HG02798 (cell line): Measurements from ENCODE around the gene NDUFC2.
"Not testable (repeated sequence)": the region's sequence is repeated elsewhere in the genome, so short reads cannot be mapped to it uniquely, and the experiment has no call there.

Experiments used
- ATAC-seq: cut with Tn5 transposase; IDR thresholded peaks from one replicate; pipeline ENCODE4 v1.9.1; 2021; ENCODE audit warnings: mild to moderate bottlenecking; ENCODE audit not compliant: unreplicated experiment, poor library complexity

NDUFC2 gene

DNA sequence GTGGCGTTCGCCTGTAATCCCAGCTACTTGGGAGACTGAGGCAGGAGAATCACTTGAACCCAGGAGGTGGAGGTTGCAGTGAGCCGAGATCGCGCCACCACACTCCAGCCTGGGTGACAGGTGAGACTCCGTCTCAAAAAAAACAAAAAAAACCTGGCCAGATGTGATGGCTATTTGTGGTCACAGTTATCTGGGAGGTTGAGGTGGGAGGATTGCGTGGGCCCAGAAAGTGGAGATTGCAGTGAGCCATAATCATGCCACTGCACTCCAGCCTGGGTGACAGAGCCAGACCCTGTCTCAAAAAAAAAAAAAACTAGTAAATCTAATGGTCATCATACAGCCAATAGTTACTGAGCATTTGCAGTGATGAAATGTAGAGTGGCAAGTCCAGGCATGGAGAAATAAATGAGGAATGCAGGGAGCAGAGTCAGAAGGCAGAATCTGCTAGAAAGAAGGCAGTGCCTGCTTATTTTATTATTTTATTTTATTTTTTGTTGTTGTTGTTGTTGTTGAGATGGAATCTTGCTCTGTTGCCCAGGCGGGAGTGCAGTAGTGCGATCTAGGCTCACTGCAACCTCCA is 19.8 kb downstream of the NDUFC2 start:
- ATAC-seq: not testable (repeated sequence)

DNA sequence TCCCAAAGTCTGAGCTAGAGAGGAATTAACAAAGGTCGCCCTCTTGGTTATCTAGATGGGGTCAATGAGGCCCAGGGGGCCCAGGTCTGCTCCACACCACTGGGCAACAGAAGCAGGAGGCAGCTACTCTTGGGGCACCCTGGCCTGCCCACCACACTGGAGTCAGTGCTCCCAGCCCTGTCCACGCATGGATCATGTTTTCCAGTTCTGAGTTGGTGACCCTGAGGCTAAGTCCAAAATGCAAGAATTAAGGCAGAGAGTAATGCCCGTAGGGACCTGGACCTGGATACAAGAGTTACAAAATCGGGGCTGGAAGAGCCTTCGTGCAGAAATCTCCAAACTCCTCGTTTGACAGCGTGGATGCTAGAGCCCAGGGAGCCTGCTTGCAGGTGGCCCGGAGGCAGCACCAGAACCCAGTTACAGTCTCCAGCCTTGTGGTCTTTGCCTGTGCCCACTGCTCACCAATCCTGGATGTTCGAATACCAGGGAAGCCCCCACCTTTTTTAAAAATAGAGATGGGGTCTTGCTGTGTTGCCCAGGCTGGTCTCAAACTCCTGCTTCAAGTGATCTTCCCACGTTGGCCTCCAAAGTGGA is 22.1 kb downstream of the NDUFC2 start:
- no peak for ATAC-seq

- no peak for ATAC-seq
Measured at GRCh38 chr11:78056093-78056492, 23.6 kb downstream of the NDUFC2 start.

GRCh38 chr11:78054971-78055370 is 24.7 kb downstream of the NDUFC2 start:
- ATAC-seq: no peak

DNA sequence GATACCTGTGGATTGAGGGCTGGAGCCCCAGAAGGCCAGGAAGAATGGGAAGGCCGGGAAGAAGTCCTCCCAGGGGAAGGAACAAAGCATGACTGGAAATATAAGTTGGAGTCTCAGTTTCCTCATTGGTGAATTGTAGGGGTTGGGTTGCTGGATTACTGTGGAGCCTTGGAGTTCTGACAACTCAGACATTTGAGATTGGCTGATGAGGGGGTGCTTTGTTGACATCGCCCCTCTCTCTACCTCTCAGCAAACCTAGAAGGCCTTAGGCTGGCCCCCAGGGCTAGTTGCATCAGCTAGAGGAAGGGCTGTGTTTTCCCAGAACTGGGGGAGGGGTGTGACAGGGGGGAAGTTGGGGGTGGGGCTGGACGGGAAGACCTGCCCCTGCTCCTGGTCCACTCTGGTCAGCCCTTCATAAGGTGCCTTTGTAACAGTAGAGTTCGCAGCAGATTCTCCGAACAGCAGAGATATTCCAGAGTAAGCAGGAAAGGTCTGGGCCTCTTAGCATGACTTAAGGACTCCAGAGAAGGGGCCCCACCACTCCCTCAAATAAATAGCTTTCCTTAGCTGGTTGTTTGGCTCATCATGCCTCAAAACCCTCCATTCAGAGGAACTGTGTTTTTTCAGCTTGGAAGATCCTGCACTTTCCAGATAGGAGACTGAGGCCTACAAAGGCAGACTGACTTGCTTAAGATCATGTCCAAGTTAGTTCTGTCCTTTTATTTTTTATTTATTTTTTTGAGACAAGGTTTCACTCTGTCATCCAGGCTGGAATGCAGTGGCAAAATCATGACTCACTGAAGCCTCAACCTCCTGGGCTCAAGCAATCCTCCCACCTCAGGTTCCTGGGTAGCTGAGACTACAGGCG is 28.5 kb downstream of the NDUFC2 start:
- no peak for ATAC-seq

DNA sequence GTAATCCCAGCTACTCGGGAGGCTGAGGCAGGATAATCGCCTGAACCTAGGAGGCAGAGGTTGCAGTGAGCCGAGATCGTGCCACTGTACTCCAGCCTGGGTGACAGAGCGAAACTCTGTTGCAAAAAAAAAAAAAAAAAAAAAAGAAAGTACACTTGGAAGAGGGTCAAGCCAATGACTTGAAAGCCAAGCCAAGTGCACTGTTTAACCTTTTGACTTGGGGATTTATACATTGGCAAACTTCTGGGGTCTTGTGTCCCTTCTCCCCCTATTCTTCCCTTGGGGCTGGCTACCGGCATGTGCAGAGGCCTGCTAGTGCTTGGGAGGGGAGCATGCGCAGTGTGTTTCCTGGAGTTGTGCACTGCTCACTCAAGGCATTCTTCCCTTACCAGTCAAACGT is 30.3 kb downstream of the NDUFC2 start:
- ATAC-seq: no peak

DNA sequence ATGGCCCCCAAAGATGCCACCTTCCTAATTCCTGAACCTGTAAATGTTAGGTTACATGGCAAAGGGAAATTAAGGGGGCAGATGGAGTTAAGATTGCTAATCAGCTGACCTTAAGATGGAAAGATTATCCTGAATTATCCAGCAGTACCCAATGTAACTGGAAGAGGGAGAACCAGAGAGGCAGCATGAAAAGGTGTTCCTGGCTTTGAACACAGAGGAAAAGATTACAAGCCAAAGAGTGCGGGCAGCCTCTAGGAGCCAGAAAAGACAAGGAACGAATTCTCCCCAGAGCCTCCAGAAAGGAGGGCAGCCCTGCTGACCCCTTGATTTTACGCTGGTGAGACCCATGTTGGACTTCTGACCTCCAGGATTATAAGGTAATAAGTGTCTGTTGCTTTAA is 31.1 kb downstream of the NDUFC2 start:
- no peak for ATAC-seq

- peak; percentile 9 for ATAC-seq
Measured at GRCh38 chr11:78046486-78046854, 33.2 kb downstream of the NDUFC2 start.

DNA sequence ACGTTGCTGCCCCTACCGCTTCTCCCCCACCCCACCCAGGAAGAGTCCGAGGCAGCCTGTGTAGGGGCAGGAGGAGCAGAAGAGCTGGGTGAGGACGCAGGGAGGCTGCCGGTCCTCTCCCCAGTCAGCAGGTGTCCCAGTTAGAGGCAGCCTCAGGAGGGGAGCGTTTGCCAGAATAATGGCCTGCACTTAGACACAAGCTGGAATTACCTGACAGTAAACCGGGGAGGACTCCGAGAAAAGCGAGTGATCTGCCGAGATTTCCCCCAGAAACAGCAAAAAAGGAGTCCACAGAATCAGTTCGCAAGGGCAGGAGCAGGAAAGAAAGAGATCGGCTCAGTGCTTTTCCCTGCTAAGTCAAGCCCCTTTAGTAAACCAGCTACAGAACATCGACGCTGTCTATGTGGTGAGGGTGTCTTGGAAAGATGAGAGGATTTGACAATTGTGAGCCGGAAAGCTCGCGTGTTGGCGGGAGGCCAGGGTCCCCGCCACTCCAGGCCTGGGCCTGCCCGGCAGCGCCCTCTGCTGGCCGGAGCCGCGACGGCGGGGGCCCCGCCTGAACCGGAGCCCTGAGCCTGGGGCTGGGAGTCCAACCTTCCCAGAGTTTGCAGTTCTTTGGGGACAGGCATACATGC is 33.7 kb downstream of the NDUFC2 start:
- ATAC-seq: peak; percentile 76

DNA sequence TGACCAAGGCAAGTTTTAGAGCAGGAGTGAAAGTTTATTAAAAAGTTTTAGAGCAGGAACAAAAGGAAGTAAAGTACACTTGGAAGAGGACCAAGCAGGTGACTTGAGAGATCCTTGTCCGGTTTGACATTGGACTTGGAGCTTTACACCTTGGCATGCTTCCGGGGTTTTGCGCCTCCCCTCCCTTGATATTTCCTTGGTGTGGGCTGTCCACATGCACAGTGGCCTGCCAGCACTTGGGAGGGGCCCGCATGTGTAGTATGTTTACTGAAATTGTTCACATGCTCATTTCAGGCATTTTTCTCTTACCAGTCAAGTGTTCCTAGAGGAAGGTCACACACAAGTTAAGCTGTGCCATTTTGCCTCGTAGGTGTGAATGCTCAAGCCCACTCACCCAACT is 35.0 kb downstream of the NDUFC2 start:
- no peak for ATAC-seq

- no peak for ATAC-seq
Measured at GRCh38 chr11:78041843-78042440, 37.7 kb downstream of the NDUFC2 start.

DNA sequence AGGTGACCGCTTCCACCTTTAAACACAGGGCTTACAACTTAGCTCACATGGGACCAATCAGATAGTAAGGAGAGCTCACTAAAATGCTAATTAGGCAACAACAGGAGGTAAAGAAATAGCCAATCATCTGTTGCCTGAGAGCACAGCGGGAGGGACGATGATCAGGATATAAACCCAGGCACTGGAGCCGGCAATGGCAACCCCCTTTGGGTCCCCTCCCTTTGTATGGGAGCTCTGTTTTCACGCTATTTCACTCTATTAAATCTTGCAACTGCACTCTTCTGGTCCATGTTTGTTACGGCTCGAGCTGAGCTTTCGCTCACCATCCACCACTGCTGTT is 38.3 kb downstream of the NDUFC2 start:
- ATAC-seq: not testable (repeated sequence)

- ATAC-seq: no peak
Measured at GRCh38 chr11:78040691-78041379, 38.8 kb downstream of the NDUFC2 start.

- ATAC-seq: peak; percentile 75
Measured at GRCh38 chr11:78039919-78040671, 39.6 kb downstream of the NDUFC2 start.

GRCh38 chr11:78039391-78039918 is 40.2 kb downstream of the NDUFC2 start:
- ATAC-seq: peak; percentile 12

DNA sequence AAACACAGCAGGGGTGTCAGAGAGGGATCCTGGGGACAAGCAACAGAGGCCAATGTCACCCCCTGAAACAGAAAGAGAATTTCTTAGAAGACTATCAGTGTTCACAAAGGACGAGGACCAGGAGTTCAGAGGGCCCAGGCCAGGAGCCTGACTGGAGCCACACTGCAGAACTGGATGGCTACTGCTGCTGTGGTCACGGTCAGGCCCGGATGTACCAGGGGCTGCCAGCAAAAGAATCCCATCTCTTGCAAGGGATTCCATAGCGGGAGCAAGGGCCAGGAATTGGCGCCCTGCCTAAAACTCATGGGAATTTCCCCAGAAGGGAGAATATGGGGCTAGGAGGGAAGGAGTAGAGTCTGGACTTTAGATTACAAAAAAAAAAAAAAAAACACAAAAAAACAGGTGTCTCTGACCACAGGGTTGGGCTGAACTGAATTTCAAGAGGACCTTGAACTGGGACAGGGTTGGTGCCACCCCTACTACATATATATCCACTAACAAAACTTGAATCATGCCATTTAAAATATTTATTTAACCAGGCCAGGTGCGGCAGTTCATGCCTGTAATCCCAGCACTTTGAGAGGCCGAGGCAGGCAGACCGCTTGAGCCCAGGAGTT is 40.9 kb downstream of the NDUFC2 start:
- no peak for ATAC-seq

DNA sequence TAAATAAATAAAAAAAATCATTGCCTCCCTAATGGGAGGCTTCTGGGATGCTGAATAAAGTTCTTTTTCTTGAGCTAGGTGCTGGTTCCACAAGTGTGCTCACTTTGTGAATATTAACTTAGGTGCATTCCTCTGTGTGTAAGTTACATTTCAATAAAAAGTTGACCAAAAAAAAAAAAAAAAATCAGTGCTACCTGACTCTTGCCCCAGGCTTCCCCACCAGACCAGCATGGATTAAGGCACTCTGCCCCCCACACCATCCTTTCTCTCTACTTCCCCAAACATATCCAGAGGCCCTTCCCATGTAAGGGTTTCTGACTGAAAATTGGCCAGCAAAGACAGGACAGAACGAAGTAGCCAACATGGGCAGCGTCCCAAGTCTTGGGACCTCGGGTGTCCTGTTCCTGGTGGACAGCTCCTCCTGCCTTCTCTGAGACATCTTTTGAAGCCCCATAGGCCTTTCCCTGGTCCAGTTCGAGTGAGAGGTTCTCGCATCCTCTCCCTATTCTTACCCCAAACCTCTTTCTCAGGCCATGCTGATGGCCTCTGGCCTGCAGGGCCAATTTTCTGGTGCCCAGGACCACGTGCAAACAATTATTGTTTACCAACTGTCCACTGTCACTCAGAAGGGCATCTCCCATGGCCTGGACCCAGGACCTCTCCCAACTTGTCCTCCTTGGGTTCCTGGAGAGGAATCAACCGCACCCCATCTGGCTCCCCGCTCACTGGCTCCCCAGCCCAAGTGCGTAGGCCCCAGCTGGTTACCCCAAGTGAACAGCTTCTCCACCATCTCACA is 41.6 kb downstream of the NDUFC2 start:
- ATAC-seq: no peak

DNA sequence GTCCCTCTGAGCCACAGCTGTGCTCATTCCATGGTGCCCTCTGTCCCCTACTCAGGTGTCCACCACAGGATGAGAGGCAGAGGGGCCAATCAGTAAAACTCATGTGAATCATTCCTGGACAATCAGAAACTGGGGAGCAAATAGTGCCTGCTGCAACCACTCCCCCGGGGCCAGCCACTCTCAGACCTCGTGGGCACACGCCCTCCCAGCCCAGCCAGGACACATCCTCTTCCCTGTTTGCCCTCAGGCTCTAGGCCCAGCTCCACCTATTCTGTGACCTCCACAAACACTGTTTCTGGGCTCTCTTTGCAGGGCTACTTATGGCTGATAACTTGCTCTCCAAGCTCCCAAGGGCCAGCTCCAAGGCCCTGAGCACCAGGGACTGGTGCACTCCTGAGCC is 42.6 kb downstream of the NDUFC2 start:
- no peak for ATAC-seq
